Fibroblast of villous mesenchyme (primary cell): ENCODE results near the gene APAF1. TPM values are rescaled to one million over a fixed set of nuclear protein-coding genes. Genes with fewer than 3 reads are reported as not detected.

Experiments
- DNase-seq: peaks from one replicate; pipeline ENCODE4 v3.0.0-alpha.2; 2010; ENCODE audit warnings: low read depth
- H3K4me3 ChIP-seq: 2 replicates; pipeline ENCODE4 v1.5.1; 2011; ENCODE audit warnings: low read depth, mild to moderate bottlenecking, low read length
- total RNA-seq: library from RNA; depleted of rRNA; stranded (reverse); fragments of >200 nt; gene quantifications from 2 replicates; pipeline ENCODE4 v1.2.3, GENCODE V29; 2012
- TF ChIP-seq, protein P1 (sequence below): IDR thresholded peaks from 2 replicates; pipeline ENCODE4 v1.5.1; 2012; ENCODE audit warnings: low read depth, mild to moderate bottlenecking, low read length; ENCODE audit not compliant: insufficient read depth

APAF1 gene
- total RNA-seq, 1 donor = 40.2 TPM

DNA sequence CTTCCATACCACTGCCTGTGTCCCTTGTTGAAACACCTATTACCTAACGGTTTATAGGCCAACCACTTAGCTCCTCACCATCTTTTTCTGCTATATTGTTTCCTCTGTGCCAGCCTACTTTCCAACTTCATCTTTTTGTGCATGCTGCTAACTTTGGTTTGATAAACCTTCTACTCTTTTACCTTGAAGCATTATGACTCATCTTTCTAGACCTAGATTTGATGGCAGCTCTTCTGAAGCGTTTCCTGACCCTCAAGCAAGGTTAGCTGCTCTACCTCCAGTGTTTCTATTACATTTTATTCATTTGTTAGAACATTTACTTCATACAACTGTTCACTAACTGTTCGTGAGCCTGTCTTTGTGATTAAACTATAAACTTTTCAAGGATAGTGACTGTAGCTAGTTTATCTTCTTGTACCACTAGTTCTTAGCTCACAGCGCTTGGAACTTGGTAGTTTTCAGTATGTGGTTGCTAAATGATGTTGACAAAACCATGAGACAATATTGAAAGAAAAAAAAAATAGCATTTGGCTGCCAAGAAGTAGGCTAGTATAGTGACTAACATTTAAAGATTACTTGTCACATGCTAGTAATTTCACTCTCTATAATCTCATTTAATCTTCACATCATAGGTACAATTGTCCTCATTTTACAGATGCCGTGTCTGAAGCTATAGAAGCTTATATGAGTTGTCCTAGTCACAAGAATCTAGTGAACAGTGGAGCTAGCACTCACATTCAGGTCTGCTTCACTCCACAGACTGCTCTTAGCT is 79.5 kb downstream of the APAF1 start:
- H3K4me3 ChIP-seq = no peak overlapping the region

DNA sequence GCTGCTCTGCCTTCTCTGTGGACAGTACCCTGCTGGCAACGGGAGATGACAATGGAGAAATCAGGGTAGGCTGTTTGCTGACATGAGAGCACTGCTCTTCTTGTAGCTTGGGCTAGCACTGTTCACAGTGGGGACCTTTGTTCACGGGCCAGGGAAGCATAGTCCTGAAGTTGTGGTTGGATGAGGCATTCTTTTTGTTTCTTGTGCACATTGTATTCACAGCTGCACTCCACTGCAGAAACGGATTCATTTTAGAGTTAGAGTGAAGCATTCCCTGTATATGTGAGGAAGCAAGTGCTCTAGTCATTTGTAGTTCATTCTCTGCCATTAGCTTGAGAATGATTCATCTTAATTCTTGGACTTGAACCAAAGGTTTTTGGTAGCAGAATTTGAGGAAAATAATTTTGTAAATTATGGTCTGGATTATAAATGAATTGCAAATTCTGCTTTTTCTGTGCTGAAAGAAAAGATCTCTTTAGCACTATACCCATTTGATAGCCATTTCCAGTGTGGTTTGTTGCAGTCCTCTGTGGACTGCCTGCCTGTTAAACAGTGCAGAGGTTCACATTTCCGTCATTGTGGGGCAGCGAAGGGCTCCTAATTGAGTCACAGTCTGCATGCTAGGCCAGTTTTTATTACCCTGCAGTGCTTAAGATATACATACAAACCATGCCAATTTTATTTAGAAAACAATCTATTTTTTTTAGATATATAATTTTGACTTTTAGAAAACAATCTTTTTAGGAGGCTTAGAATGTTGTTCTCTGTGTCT is 80.6 kb downstream of the APAF1 start:
- H3K4me3 ChIP-seq = no peak overlapping the region
- DNase-seq = peak; percentile 68
- TF ChIP-seq, protein P1, sequence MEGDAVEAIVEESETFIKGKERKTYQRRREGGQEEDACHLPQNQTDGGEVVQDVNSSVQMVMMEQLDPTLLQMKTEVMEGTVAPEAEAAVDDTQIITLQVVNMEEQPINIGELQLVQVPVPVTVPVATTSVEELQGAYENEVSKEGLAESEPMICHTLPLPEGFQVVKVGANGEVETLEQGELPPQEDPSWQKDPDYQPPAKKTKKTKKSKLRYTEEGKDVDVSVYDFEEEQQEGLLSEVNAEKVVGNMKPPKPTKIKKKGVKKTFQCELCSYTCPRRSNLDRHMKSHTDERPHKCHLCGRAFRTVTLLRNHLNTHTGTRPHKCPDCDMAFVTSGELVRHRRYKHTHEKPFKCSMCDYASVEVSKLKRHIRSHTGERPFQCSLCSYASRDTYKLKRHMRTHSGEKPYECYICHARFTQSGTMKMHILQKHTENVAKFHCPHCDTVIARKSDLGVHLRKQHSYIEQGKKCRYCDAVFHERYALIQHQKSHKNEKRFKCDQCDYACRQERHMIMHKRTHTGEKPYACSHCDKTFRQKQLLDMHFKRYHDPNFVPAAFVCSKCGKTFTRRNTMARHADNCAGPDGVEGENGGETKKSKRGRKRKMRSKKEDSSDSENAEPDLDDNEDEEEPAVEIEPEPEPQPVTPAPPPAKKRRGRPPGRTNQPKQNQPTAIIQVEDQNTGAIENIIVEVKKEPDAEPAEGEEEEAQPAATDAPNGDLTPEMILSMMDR = peak; percentile 58

More for the DNA sequence above, 79.5 kb downstream of the APAF1 start:
- no peak for DNase-seq
- TF ChIP-seq, protein P1 = no peak

DNA sequence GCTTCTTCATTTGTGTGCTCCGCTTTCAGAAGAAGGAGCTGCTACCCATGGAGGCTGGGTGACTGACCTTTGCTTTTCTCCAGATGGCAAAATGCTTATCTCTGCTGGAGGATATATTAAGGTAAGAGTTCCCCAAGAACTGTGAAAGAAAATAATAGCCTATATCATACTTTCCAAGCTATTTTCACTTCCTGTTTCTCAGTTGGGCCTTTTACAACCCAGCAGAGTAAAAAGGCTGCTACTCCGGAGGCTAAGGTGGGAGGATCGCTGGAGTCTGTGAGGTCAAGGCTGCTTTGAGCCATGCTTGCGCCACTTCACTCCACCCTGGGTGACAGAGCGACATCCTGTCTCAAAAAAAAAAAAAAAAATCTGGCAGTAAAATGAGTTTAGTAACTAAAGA is 82.1 kb downstream of the APAF1 start:
- H3K4me3 ChIP-seq = no peak overlapping the region
- TF ChIP-seq, protein P1 = no peak
- DNase-seq = no peak

DNA sequence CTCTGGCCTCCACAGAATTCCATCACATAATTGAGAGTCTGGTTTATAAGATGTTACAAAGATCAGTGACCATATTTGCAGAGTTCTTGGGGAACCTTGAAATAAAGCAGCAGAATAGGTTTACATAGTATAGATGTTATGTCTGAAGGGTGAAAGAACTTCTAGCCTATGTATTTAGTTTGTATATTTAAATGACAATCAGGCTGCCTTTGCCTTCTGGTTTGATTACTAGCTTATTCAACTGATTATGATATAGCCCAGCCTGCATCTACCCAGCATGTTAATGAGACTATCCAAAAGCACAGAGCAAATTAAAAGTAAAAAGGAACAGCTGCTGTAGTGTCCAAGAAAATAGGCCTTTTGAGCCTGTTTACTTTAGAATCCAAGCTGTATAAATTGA is 85.3 kb downstream of the APAF1 start:
- TF ChIP-seq, protein P1 = no peak
- H3K4me3 ChIP-seq = no peak overlapping the region
- no peak for DNase-seq

DNA sequence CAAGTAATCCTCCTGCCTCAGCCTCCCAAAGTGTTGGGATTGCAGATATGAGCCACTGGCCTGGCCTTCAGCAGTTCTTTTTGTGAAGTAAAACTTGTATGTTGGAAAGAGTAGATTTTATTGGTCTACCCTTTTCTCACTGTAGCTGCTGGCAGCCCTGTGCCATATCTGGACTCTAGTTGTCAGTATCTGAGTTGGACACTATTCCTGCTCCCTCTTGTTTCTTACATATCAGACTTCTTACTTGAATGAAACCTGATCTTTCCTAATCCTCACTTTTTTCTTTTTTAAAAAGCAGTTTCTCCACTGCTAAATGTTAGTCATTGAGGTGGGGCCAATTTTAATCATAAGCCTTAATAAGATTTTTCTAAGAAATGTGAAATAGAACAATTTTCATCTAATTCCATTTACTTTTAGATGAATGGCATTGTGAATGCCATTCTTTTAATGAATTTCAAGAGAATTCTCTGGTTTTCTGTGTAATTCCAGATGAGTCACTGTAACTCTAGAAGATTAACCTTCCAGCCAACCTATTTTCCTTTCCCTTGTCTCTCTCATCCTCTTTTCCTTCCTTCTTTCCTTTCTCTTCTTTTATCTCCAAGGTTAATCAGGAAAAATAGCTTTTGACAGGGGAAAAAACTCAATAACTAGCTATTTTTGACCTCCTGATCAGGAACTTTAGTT is 88.7 kb downstream of the APAF1 start:
- DNase-seq = no peak
- H3K4me3 ChIP-seq = no peak overlapping the region
- TF ChIP-seq, protein P1 = no peak

DNA sequence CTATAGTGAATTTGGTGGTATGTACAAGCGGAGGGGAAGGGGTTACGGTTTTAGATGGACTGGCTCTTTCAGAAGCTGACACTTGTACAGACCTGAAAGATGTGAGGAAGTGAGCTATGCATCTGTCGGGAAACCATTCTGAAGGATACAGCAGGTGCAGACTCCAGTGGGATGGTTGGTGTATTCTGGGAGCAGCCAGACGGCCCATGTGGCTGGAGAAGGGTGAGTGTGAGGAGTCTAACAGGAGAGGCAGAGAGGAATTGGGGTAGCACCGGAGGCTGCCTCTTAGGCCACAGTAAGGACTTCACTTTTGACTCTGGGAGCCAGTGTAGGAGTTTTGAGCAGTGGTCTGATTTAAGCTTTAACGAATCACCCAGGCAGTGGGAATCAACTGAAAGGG is 90.7 kb downstream of the APAF1 start:
- H3K4me3 ChIP-seq = no peak overlapping the region
- DNase-seq = no peak
- TF ChIP-seq, protein P1 = no peak
